Bronchial epithelial cell (primary cell): ENCODE results near the gene HEPACAM2. TPM values are rescaled to one million over a fixed set of nuclear protein-coding genes. Genes with fewer than 3 reads are reported as not detected.

Source experiments
- DNase-seq: peaks from one replicate; pipeline ENCODE4 v3.0.0-alpha.2; 2010; ENCODE audit warnings: low read depth
- FAIRE-seq: peaks from 2 replicates; lab custom pipeline; 2011; peaks lifted over from hg19 to GRCh38; lab: Jason Lieb, UNC
- H3K27me3 ChIP-seq: 2 replicates; pipeline ENCODE4 v1.5.1; 2011; ENCODE audit warnings: low read length; ENCODE audit not compliant: control insufficient read depth, insufficient read depth
- H3K36me3 ChIP-seq: 2 replicates; pipeline ENCODE4 v1.5.1; 2011; ENCODE audit warnings: low read length; ENCODE audit not compliant: control insufficient read depth, insufficient read depth
- H3K4me3 ChIP-seq: 2 replicates; pipeline ENCODE4 v1.5.1; 2011; ENCODE audit warnings: mild to moderate bottlenecking, low read depth, low read length, control low read depth
- total RNA-seq: library from RNA; depleted of rRNA; stranded (reverse); fragments of >200 nt; gene quantifications from 2 replicates; pipeline ENCODE4 v1.2.1, GENCODE V29; 2014
- TF ChIP-seq, protein P1 (sequence below): IDR thresholded peaks from 2 replicates; pipeline ENCODE4 v1.5.1; 2011; ENCODE audit warnings: mild to moderate bottlenecking, moderate library complexity, low read length, control low read depth, inconsistent platforms; ENCODE audit not compliant: insufficient read depth, severe bottlenecking

The HEPACAM2 gene
- total RNA-seq, 1 donor from 2014 or later, result not detected

DNA sequence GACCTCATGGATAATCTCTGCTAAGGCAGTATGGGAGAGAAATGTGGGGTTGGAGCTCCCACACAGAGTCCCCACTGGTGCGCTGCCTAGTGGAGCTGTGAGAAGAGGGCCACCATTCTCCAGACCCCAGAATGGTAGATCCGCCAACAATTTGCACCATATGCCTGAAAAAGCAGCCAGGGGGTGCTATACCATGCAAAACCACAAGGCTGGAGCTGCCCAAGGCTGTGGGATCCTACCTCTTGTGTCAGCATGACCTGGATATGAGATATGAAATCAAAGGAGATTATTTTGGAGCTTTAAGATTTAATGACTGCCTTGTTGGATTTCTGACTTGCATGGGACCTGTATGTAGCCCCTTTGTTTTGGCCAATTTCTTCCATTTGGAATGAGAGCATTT, 51.0 kb downstream of the HEPACAM2 start:
- H3K27me3 ChIP-seq, result no peaks in the 10 kb centered on the region
- DNase-seq, result no peak
- FAIRE-seq, result no peak
- no peak overlapping the region for H3K4me3 ChIP-seq
- H3K36me3 ChIP-seq, result no peaks in the 10 kb centered on the region
- TF ChIP-seq, protein P1, sequence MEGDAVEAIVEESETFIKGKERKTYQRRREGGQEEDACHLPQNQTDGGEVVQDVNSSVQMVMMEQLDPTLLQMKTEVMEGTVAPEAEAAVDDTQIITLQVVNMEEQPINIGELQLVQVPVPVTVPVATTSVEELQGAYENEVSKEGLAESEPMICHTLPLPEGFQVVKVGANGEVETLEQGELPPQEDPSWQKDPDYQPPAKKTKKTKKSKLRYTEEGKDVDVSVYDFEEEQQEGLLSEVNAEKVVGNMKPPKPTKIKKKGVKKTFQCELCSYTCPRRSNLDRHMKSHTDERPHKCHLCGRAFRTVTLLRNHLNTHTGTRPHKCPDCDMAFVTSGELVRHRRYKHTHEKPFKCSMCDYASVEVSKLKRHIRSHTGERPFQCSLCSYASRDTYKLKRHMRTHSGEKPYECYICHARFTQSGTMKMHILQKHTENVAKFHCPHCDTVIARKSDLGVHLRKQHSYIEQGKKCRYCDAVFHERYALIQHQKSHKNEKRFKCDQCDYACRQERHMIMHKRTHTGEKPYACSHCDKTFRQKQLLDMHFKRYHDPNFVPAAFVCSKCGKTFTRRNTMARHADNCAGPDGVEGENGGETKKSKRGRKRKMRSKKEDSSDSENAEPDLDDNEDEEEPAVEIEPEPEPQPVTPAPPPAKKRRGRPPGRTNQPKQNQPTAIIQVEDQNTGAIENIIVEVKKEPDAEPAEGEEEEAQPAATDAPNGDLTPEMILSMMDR, result no peak

DNA sequence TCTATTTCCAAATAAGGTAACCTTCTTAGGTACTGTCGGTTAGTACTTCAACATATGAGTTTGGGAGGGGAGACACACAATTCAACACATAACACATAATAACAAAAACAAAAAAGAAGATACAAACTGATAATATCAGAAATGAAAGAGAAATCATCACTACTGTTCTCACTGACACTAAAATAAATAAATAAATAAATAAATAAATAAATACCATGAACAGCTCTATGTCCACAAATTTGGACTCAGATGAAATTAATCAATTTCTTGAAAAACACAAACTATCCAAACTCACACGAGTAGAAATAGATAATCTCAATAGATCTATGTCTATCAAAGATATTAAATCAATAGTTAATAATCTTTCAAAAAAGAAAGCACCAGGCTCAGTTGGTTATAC, 53.6 kb downstream of the HEPACAM2 start:
- H3K4me3 ChIP-seq, result no peak overlapping the region
- DNase-seq (no peak), FAIRE-seq (no peak)
- TF ChIP-seq, protein P1, result no peak
- H3K27me3 ChIP-seq, result no peaks in the 10 kb centered on the region
- H3K36me3 ChIP-seq, result no peaks in the 10 kb centered on the region

DNA sequence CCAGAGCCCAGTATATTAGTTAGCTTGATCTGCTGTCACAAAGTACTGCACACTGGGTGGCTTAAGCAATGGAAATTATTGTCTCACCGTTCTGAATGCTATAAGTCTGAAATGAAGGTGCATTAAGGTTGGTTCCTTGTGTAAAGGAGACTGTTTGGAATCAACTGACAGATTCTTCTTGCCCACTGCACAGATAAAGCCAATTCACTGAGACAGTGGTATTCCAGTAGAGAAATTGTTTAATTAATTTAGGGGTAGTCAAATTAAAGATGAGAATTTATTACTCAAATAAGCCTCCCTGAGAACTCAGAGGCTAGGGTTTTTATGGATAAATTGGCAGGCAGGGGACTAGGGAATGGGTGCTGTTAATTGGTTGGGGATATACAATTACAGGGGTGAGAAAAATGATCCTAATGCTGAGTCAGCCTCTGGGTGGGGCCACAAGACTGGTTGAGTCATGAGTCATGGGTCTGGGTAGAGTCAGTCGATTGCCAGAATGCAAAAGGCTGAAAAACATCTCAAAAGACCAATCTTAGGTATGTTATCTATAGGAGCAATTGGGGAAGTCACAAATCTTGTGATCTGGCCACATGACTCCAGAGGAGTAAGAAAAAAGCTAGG, 54.6 kb downstream of the HEPACAM2 start:
- H3K27me3 ChIP-seq, result no peaks in the 10 kb centered on the region
- peak; percentile 43 for DNase-seq
- H3K4me3 ChIP-seq, result no peak overlapping the region
- FAIRE-seq, result no peak
- TF ChIP-seq, protein P1, result no peak
- H3K36me3 ChIP-seq, result no peaks in the 10 kb centered on the region

- H3K36me3 ChIP-seq, result no peaks in the 10 kb centered on the region
- no peaks in the 10 kb centered on the region for H3K27me3 ChIP-seq
- FAIRE-seq, result no peak
- no peak overlapping the region for H3K4me3 ChIP-seq
- TF ChIP-seq, protein P1, result no peak
- DNase-seq, result no peak
Measured at GRCh38 chr7:93165447-93165846, 60.8 kb downstream of the HEPACAM2 start.

DNA sequence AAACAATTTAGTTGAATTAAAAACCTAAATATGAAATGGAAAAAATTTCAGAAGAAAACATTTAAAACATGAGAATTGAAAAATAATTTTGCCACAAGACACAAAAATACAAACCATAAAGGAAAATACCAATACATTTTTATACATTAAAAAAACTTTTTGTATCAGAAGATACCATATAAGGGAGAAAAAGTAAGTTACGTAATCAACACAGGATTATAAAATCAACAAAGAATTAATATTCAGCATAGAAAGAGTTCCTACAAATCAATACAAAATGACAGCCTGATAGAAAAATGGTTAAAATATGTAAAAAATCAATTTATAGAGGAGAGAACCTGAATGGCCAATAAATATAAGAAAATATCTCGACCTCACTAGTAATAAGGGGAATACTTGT, 61.5 kb downstream of the HEPACAM2 start:
- TF ChIP-seq, protein P1, result no peak
- H3K27me3 ChIP-seq, result no peaks in the 10 kb centered on the region
- no peak overlapping the region for H3K4me3 ChIP-seq
- no peak for FAIRE-seq
- no peak for DNase-seq
- H3K36me3 ChIP-seq, result no peaks in the 10 kb centered on the region
